Measurements from ENCODE around the gene SPTY2D1.
"Not testable (repeated sequence)": the region's sequence is repeated elsewhere in the genome, so short reads cannot be mapped to it uniquely, and the experiment has no call there.

The SPTY2D1 gene, protein sequence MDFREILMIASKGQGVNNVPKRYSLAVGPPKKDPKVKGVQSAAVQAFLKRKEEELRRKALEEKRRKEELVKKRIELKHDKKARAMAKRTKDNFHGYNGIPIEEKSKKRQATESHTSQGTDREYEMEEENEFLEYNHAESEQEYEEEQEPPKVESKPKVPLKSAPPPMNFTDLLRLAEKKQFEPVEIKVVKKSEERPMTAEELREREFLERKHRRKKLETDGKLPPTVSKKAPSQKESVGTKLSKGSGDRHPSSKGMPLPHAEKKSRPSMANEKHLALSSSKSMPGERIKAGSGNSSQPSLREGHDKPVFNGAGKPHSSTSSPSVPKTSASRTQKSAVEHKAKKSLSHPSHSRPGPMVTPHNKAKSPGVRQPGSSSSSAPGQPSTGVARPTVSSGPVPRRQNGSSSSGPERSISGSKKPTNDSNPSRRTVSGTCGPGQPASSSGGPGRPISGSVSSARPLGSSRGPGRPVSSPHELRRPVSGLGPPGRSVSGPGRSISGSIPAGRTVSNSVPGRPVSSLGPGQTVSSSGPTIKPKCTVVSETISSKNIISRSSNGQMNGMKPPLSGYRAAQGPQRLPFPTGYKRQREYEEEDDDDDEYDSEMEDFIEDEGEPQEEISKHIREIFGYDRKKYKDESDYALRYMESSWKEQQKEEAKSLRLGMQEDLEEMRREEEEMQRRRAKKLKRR

DNA sequence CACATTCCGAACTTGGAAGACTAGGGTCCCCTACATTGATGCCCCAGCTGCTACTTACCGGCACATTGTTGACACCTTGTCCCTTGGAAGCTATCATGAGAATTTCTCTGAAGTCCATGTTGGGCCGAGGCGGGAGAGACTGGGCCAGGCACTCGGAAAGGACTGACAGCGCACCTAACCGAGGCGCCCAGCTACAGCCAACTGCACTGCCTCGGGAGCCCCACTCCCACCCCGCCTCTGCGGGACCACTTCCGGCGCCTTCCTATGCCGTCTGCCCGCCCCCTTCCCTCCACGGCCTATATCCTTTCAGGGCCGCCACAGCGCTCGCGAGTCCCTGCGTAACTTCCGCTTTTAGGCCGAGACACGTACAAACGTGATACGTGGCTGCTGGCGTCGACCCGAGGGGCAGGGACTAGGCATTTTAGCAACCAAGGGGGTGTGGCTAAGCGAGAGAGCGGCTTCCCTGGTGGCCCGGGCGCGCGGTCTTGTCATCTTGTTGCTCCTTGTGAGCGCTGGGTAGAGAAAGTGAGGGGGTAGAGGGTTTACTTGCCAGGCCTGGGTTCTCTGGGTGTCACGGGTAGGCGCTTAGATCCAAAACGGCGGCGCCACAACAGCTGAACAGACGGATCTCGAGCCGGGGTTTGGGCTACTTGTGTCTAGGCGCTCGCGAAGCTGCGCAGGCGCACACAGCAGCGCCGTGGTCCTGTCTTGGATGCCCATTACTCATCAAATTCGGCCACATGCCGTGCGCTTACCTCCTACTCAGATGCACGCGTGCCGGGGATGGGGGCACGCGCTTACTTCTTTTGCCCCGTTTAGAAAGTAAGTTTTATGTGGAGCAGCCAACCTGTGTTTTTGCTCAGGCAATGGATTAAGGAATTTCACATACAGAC is at the start of gene SPTY2D1:
TSS of gene SPTY2D1 (minus strand) at position 203 of the 893 bp plus-strand sequence. CDS start at position 118, 85 bp downstream.
- DNase-seq: peak; percentile 99

DNA sequence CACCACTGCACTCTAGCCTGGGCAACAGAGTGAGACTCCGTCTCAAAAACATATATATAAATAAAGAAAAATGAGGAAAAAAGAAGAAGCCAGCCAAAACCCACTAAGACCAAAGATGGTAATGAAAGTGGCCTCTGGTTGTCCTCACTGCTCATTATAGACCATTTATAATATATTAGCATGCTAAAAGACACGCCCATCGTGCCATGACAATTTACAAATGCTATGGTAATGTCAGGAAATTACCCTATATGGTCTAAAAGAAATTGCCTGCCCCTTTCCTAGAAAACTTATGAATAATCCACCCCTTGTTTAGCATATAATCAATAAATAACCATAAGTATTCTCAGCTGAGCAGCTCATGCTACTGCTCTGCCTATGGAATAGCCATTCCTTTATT is 48.3 kb upstream of the SPTY2D1 start:
- DNase-seq: no peak

DNA sequence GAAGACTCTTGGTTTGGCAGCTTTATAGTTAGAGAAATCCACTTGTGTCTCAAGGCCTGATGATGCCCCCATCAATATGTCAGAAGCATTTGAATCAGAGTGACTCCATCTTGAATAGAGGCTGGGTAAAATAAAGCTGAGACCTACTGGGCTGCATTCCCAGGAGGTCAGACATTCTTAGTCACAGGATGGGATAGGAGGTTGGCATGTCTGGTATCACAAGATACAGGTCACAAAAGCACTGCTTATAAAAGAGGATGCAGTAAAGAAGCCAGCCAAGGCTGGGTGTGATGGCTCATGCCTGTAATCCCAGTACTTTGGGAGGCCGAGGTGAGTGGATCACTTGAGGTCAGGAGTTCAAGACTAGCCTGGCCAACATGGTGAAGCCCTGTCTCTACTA is 47.8 kb upstream of the SPTY2D1 start:
- DNase-seq: not testable (repeated sequence)

DNA sequence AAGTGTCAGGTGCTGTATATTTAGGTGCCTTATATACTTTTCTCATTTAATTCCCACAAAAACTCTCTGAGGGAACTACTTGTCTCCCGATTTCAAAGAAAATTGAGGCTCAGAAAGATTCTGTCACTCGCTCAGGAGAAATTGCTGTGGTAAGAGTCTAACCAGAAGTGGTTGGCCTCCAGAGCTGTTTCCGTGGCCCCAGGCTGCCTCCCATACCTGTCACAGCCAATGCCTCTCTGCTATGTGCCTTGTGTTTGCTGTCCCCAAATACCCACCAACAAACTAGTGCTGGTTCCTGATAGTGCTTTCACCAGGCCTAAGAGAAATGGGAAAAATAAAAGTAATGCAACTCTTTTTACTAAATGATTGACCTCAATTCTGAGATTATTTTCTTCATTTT is 43.4 kb upstream of the SPTY2D1 start:
- DNase-seq: no peak

DNA sequence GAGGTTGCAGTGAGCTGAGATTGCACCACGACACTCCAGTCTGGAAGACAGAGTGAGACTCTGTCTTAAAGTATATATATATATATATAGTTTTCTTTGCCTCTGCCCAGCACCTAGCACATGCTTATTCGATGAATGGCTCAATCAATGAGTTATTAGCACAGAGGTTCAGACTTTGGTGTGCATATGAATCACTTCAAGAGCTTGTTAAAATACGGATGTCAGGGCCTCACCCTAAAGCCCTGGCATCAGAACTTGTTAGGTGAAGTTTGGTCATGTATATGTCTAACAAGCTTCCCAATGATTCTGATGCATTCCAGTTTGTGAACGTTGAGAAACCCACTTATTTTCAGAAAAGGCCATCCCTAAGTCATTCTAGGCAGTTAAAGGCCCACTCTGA is 42.7 kb upstream of the SPTY2D1 start:
- DNase-seq: no peak

DNA sequence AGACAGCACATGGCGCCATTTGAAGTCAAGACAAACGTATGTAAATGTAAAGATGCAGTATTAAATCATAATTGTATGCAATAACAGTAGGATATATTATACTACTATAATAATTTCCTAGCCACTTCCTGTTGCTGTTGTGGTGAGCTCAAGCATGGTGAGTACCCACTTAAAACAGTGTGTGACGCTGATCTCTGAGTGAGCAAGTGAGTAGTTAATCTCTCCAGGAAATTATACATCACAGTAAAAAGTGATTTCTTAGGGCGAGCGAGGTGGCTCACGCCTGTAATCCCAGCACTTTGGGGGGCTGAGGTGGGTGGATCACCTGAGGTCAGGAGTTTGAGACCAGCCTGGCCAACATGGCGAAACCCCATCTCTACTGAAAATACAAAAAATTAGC is 38.1 kb upstream of the SPTY2D1 start:
- peak; percentile 45 for DNase-seq

DNA sequence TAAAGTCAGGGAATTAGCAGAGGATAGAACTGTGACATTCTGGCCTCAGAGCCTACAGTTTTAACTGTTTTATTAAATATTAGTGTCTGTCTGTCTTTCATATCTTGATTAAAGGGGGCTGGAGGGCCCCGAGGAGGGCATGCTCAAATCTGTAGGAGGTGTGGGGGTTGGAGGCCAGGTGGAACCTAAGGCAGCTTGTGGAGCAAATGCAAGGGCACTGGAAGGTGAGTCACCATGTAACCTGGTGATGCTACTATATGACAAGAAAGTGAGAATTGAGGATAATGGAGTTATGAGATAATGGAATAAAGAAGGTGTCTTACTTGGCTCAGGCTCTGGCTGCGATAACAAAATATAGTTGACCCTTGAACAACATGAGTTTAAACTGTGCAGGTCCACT is 37.1 kb upstream of the SPTY2D1 start:
- no peak for DNase-seq

DNA sequence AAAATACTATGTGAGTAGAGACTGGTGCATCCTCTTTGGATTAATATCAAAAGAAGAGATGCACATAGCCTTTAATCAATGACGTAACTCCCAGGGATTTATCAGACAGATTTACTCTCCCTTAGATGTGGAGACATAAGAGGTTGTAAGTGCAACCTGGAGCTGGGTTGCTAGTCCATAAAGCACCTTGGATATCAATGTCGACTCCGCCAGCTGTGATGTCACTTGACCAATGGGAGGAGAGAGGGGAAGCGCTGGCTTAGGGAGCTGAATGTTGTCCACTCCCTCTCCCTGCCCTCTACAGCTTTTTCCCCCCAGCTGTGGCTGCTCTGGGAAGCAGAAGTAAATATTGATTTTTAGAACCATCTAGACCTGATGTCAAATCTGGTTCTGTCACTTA is 35.6 kb upstream of the SPTY2D1 start:
- no peak for DNase-seq

DNA sequence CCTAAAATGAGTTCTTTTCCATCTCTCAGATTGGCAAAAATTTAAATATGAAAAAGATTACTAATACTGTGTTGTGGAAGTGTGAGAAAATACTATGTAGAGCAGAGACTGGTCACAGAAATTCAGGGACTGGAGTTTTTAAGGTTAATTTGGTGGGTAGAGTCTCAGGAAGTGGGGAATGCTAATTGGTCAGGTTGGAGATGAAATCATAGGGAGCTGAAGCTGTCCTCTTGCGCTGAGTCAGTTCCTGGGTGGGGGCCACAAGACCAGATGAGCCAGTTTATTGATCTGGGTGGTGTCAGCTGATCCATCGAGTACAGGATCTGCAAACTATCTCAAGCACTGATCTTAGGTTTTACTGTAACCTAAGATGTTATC is 35.1 kb upstream of the SPTY2D1 start:
- no peak for DNase-seq

DNA sequence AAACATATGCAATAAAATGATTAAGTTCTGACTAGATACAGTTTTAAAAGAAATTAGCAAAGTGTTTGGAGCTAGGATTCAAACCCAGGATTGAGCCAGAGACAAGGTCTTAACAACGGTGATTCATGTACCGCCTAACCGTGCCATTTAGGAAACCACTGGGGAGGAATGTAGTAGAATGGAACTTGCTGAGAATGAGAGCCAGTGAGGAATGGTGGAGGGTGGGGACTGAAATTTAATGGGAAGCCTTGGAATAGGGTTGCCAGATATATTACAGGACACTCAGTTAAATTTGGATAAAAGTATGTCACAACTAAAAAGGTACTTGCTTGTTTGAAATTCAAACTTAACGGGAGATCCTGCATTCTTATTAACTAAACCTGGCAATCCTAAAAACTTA is 34.0 kb upstream of the SPTY2D1 start:
- no peak for DNase-seq

DNA sequence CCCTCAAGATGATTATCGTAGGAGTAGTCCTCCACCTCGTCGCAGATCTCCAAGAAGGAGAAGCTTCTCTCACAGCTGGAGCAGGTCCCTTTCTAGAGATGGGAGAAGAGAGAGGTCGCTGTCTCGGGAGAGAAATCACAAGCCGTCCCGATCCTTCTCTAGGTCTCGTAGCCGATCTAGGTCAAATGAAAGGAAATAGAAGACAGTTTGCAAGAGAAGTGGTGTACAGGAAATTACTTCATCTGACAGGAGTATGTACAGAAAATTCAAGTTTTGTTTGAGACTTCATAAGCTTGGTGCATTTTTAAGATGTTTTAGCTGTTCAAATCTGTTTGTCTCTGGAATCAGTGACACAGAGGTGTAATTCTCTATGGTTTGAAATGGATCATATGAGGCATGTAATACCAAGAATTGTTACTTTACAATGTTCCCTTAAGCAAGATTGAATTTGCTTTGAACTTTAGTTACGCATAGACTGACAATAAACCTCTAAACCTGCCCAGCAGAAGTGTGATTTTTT is 31.3 kb upstream of the SPTY2D1 start:
- DNase-seq: not testable (repeated sequence)

DNA sequence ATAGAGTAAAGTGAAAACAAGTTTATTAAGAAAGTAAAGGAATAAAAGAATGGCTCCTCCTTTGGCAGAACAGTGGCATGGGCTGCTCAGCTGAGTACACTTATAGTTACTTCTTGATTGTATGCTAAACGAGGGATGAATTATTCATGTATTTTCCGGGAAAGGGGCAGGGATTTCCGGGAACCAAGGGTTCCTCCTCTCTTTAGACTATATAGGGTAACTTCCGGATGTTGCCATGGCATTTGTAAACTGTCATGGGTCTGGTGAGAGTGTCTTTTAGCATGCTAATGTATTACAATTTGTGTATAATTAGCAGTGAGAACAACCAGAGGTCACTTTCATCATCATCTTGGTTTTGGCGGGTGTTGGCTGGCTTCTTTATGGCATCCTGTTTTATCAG is 23.5 kb upstream of the SPTY2D1 start:
- DNase-seq: no peak

DNA sequence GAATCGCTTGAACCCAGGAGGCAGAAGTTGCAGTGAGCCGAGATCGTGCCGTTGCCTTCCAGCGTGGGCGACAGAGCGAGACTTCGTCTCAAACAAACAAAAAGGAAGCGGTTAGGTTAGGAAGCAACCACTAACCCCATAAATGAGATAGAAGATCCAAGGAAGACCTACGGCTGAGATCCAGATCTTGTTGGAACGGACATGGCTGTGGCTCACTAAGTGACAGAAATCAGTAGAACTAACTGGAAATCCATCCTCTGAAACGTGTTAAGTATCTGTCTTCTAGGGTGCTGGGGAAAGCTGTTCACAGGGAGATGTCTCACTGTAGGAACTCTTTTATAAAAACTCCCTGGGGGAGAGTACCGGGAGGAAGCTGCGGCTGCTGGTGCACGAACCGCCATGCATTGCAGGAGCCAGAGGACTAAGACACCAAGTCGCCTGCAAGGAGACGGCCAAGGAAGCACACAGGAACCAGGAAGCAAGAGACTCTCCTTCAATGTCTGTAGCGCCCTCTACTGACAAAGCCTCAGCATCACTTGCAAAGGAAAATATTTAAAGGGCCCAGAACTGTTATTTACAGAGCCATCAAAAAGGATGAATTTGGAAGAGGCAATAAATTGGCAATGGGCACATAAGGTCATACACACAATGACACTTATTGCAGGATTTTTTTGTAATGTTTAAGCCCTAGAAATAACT is 16.9 kb upstream of the SPTY2D1 start:
- DNase-seq: peak; percentile 24

DNA sequence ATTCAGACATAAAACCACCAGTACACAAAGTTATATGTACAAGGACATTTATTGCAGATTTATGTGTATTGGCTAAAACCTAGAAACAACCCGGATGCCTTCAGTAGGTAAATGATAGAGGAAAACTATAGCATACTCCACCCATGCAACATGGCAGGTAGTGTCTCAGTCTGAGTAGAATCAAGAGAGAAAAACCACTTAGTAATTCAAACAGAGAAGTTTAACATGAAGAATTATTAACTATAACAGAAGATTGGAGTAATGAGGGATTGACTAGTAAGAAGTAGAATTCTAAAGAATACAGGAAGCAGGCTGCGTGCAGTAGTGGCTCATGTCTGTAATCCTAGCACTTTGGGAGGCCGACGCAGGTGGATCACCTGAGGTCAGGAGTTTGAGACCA is 16.2 kb upstream of the SPTY2D1 start:
- DNase-seq: no peak

DNA sequence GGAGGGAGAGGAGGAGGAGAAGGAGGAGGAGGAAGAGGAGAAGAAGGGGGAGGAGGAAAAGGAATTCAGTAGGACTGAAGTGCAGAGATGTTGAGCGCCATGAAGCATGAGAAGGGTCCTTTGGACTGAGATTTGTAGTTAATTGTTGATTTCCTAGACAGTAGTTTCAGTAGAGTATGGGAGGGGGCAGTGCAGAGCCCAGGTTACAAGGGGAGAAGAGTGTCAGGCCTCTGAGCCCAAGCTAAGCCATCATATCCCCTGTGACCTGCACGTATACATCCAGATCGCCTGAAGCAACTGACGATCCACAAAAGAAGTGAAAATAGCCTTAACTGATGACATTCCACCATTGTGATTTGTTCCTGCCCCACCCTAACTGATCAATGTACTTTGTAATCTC is 8.9 kb upstream of the SPTY2D1 start:
- not testable (repeated sequence) for DNase-seq

DNA sequence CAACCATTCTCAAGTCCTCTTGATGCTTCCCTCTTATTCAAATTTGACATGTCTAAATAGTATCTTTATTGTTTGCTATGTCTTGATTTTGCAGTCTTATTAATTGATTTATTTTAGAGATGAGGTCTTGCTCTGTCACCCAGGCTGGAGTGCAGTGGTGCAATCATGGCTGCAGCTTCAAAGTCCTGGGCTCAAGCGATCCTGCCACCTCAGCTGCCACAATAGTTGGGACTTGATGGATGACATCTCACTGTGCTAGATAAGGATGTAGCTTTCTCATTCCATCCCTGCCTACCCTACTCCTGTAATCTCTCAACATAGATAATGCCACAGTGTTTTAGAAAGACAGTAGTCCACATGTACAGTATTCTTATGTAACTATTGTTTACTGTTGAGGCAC is 7.5 kb upstream of the SPTY2D1 start:
- DNase-seq: no peak

DNA sequence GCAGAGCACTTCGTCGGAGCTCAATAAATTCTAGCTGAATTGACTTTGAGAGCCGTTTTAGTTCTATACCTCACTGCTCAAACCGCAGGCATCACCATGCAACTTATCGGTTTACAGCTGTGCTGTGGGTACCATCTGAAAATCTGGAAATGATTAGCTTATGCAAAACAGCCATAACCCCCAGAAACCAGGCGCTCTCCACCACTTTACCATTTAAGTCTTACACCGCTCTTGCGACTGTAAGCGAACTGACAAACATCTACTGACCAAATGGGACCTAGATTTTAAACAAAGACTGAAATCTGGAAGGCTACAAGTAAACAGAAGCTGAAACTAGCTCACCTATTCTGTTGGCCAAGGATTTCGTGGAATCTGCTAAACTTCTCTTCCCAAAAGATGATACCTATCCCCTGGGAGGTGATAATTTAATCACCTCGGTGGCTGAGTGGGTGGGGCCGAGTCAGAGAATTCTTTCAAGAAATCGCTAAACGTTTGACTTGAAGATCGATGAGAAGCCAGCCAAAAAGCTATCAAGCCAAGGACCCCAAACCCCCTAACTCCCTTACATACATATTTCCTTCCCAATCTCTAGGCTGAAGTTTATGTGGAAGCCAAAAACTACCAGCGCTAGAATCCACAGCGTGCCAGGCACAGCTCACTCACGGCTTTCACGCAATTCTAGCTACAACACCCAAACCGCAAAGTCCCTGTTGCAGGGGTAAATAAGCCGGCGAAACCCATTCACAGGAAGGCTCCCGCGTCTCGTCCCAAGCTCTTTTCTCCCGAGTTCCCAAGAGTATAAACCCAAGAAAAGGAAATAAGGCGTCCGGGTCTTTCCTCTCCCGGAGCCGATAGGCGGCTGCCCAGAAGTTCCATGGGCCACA is 644 bp downstream of the SPTY2D1 start:
- no peak for DNase-seq

DNA sequence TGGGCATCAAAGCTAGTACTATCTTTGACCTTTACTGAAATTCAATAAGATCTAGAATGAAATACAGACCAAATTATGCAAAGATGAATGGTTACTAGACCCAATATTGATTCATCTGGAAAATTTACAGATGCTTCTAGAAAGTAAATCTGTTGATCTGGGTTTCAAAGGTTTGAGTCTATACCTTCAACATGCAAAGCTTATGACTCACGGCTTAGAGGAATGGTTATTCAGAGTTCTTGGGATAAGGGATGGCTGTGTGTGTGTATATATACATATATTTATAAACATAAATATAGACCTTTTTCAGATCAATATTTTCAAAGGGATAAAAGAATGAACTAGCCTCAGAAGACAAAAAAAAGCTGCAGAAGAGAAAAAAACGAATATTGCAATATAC is 1.3 kb downstream of the SPTY2D1 start:
- DNase-seq: no peak

DNA sequence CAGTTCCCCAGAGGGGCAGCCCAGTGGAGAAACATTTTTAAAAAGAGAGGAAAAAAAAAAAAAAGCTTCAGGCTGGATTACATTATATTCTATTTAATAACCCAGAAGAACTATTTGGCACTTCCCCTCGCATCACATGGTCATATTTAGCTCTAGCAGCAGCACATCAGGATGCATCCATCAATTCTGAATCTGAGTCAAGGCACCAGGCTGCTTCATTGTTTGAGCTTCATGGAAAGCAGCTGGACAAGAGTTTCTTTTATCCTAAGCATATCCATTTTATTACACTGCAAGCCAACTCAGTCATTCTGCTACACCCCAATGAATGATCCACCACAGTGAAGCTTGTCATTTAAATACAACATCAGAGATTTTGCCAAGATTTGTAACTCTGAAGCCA is 10.0 kb downstream of the SPTY2D1 start:
- no peak for DNase-seq

DNA sequence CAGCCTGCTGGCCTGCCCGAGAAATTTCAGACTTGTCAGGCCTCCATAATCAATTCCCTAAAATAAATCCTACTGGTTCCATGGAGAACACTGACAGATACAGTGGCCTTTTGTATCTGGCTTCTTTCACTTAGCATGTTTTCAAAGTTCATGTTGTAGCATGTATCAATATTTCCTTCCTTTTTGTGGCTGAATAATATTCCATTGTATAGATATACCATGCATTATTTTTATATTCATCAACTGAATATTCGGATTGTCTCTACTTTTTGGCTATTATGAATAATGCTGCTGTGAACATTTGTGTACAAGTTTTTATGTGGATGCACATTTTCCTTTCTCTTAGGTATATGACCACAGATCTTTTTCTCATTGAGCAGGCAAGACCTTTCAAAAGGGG is 10.4 kb downstream of the SPTY2D1 start:
- no peak for DNase-seq

DNA sequence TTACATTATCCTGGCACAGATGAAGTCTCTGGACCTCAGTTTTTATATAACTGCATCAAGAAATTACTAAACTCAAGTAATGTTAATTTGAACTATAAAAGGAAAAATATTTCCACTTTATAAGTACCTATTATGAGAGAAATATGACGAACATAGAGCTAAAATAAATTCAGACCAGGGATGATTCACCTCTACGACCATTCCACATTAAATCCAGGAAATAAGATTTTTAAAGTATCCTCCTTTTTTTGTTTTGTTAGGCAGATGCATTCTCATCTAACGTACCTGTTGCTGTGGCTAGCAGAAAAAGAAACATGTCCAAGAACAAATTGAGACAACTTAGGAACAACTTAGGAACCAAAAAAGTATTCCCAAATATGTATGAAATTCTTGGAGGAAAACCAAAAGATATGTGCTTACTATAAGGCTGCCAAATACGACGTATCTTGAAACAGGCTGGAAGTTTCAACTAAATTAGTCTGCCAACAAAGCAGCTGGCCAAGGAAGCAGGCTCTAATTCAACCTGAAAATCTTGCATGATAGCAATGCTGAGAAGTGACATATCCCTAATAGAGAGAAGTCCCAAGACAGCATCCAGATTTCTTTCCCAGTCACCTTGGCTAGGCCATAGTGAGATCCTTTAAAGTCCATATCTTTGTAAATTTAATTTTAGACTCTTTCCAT is 15.7 kb downstream of the SPTY2D1 start:
- DNase-seq: no peak

All from CD4-positive, alpha-beta T cell treated with Interferon gamma for 1 hour (primary cell).